Endometrium (tissue), 2 donors: Measurements from ENCODE around the gene TRIP10.
"Not testable (repeated sequence)": the region's sequence is repeated elsewhere in the genome, so short reads cannot be mapped to it uniquely, and the experiment has no call there.

Experiments
- FAIRE-seq: peaks from 2 replicates; lab custom pipeline; 2012; peaks lifted over from hg19 to GRCh38; lab: Jason Lieb, UNC
- donor health status: control.
- donor health status: control.

TRIP10 gene

DNA sequence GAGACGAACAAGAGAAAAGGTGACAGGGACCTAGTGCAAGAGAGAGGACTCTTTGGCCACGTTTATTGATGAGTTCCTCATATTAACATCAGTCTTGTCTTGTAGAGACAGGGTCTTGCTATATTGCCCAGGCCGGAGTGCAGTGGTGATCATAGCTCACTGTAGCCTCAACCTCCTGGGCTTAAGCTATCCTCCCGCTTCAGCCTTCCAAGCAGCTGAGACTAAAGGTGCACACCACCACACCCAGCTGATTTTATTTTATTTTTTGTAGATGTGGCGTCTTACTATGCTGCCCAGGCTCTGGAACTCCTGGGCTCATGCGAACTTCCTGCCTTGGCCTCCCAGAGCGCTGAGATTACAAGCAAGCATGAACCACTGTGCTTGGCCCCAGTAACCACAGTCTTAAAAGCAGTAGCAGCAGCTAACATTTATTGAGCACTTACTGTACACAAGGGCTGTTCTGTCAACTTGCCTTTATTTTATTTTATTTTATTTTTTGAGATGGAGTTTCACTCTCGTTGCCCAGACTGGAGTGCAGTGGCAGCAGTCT, 28.8 kb downstream of the TRIP10 start:
- FAIRE-seq = no peak

DNA sequence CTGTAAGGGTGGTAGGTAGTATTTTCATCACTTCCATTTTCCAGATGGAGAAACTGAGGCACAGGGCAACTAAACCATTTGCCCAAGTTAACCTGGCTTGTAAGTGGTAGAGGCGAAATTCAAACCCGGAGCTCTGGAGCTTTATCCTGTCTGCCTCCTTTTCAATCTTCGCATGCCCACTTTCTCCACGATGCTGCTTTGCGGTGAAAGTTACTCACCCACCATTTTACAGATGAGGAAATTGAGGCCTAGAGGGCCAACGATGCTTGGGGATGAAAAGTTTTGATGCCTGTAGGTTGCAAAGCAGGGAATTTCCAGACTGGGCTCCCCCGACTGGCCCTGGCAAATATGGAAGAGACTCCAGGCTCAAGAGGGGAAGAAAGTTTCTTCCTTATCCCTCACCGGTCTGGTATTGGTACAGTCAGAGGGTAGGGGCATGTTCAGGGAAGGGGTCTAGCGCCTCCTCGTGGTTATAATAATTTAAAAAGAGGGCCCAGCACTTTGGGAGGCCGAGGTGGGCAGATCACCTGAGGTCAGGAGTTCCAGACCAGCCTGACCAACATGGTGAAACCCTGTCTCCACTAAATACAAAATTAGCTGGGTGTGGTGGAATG, 29.6 kb downstream of the TRIP10 start:
- FAIRE-seq = no peak

DNA sequence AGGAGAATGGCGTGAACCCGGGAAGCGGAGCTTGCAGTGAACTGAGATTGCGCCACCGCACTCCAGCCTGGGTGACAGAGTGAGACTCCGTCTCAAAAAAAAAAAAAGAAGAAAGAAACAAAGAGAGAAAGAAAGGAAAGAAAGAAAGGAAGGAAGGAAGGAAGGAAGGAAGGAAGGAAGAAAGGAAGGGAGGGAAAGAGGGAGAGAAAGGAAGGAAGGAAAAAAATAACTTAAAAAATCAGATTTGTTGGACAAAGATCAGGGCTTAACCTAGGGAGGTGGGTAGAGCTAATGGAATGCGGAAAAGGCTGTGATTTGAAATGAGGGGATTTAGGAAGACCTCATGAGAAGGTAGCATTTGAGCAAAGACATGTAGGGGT, 32.2 kb downstream of the TRIP10 start:
- FAIRE-seq = not testable (repeated sequence)

DNA sequence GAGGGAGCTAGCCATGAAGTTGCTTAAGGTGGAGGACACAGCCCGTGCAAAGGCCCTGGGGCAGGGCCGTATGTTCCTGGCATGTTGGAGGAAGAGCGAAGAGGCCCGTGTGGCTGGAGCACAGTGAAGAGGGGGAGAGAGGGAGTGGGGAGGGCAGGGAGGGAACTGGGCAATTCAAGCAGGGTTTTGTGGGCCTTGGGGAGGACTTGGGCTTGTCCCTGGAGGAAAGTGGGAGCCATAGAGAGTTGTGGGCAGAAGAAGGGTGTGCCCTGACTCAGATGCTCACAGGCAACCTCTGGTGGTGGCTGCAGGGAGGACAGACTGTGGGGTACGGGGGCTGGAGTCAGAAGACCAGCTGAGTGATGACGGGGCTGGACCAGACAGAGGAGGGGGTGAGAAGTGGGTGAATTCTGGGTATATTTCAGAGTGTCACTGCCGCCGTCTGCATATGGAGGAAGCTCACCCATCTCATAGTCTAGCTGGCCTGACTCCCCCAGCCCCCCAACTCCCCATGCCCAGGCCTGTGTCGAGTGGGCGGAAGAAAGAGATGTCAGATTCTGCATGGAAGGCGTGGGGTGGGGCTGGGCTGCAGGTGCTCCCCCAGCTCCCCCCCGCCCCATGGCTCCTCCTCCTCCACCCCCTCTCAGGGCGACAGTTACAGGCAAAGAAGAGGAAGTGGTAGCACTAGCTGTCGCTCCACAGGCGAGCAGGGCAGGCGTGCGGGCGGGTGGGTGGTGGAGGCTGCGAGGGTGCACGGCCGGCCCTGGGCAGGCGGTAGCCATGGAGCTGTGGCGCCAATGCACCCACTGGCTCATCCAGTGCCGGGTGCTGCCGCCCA, 32.8 kb downstream of the TRIP10 start, which contains the start of gene VAV1:
TSS of gene VAV1 (plus strand) at position 681 of the 838 bp plus-strand sequence. CDS start at position 781, 100 bp downstream.
- FAIRE-seq = no peak

DNA sequence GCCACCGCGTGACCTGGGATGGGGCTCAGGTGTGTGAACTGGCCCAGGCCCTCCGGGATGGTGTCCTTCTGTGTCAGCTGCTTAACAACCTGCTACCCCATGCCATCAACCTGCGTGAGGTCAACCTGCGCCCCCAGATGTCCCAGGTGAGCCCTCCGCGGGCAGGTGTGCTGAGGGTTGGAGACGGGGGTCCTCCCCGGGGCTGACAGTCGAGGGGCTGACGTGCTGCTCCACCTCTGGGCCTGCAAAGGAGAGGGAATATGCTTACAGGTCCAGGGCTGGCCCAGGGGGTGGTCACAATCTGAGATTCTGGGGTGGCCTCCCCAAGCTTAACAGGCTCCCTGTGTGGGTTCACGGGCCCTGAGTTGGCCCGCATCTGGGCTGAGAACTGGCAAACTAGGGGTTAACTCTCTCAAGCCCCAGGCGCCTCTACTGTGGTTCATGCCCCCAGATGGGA, 33.4 kb downstream of the TRIP10 start:
- no peak for FAIRE-seq

DNA sequence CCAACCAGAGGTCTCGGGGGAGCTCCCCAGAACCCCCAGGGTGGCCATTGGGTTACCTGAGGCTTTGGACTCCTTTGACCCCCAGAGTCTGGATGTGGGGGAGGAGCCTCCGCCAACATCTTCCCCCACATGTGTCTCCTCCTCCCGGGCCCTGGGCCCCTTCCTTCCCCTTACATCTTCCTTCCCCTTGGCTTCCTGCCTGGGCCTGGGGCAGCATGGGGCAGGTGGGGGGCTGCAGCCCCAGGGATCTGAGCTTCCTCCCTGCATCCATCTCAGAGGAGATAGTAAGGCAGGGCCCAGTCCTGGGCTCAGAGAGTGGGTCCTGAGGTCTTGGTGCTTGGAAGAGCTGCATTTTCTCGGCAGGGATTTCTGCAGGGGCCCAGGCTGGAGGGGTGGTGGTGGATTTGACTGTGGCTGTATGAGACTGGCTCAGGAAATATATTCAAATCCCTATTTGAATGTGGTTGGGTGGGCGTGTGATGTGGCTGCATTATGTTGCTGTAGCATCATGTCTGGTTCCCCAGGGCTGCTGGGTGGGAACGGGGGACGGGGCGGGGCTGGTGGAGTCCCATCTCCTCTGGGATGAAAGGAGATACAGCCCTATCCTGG, 33.9 kb downstream of the TRIP10 start:
- FAIRE-seq = no peak

DNA sequence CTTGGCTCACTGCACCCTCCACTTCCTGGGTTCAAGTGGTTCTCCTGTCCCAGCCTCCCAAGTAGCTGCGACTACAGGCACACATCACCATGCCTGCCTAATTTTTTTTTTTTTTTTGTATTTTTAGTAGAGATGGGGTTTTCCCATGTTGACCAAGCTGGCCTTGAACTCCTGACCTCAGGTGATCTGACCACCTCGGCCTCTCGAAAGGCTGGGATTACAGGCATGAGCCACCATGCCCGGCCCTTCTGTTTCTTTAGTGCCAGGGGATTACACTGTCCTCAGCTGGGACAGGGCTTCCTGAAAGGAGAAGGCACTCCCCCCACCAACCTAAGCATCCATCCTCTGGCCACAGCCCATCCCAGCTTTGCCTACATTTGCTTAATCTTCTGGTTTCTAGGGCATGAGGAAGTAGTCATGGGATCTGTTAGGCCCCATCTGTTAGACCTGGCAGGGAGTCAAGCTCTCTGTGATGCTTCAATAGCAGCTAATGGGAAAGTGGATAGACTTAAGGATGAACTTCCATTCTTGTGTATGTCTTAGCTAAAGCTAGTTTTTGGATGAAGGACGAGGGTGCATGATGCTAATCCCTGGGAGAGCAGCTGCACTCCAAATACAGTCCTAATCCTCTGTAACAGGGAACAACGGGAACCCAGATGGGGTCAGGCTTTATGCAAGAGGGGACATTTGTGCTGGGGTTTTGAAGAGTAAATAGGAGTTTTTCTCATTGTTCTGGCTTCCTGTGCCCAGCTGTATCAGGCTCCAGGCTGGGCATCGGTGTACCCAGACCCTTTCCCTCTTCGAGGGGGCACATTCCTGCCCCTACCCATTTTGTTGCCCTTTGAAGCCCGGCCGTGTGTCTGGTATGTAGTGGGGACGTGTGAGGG, 35.6 kb downstream of the TRIP10 start:
- FAIRE-seq = no peak

DNA sequence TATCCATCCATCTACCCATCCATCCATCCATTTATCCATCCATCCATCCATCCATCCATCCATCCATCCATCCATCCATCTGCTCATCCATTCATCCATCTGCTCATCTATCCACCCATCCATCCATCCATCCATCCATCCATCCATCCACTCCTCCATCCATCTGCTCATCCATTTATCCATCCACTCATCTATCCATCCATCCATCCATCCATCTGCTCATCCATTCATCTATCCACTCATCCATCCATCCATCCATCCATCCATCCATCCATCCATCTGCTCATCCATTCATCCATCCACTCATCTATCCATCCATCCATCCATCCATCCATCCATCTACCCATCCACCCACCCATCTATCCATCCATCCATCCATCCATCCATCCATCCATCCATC, 36.6 kb downstream of the TRIP10 start:
- FAIRE-seq = not testable (repeated sequence)

DNA sequence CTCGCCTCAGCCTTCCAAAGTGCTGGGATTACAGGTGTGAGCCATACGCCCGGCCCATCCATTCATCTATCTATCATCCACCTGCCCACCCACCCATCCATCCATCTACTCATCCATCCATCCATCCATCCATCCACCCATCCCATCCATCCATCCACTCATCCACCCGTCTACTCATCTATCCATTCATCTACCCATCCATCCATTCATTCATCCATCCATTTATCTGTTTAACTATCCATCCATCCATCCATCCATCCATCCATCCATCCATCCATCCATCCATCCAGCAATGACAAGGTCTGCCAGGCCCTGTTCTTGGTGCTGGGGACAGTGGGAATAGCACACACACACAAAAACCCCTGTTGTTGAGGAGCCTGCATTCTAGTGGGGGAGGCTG, 37.5 kb downstream of the TRIP10 start:
- FAIRE-seq = no peak

DNA sequence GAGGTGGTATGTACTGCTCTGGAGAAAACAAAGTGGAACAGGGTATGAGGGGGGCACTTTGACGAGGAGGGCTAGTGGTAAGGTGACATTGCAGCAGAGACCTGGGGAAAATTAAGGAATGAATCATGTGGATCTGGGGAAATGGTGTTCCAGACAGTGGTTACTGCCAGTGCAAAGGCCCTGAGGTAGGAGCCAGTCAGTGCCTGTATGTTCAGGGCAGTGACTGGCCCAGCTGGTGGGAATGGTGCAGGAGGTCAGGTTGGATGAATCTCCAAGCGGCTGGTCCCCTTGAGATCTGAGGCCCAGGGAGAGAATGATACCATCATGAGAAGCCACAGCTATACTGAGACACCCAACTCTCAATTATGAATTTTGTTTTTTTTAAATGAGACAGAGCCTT, 38.0 kb downstream of the TRIP10 start:
- FAIRE-seq = no peak

DNA sequence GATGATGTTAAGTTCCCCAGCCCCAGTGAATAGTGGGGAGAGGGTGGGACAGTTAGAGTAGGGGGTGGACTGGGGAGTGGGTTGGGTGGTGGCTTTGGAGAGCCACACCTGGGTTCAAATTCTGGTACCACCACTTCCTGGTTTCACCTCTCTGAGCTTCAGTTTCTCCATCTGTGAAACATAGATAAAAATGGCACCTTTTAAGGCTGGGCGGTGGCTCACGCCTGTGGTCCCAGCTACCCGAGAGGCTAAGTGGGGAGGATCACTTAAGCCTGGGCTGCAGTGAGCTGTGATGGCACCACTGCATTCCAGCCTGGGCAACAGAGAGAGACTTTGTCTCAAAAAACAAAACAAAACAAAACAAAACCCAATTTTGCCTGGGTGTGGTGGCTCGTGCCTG, 38.9 kb downstream of the TRIP10 start:
- FAIRE-seq = no peak

DNA sequence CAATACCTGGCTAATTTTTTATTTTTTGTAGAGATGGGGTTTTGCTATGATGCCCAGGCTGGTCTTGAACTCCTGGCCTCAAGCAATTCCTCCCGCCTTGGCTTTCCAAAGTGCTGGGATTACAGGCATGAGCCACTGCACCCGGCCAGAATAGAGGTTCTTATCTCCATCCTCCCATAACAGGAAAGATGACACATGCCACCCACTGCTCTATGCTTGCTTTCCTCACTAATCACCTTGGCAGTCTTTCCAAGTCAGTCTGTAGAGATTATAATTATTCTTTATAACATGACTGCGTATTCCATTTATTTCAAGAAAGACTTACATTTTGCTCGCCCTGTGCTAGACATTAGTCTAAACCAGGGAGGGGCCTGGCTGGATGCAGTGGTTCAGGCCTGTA, 39.7 kb downstream of the TRIP10 start:
- no peak for FAIRE-seq

DNA sequence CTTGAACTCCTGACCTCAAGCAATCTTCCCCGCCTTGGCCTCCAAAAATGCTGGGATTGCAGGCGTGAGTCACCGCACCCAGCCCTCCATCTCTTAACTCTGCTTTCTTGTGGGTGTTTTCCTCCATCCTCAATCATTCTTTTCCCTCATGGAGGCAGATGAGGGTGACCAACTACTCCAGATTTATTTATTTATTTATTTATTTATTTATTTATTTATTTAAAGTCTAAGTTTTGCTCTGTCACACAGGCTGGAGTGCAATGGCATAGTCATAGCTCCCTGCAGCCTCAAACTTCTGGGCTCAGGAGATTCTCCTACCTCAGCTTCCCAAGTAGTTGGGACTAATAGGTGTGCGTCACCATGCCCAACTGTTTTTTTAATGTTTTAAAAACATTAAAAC, 47.9 kb downstream of the TRIP10 start:
- FAIRE-seq = no peak

DNA sequence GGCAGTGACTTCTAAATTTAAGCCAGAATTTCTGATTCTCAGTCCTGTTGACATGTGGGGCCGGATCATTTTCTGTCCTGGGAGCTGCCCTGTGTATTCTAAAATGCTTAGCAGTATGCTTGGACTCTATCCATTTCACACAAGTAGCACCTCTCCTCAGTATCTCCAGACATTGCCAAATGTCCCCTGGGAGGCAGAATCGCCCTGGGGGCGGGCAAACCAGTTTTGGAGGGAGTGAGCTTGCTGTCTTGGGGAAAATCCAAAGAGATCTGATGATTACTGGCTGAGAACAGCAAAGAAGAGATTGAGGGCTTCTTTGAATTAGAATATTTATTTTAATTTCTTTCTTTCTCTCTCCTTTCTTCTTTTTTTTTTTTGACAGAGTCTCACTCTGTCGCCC, 49.4 kb downstream of the TRIP10 start:
- FAIRE-seq = no peak

DNA sequence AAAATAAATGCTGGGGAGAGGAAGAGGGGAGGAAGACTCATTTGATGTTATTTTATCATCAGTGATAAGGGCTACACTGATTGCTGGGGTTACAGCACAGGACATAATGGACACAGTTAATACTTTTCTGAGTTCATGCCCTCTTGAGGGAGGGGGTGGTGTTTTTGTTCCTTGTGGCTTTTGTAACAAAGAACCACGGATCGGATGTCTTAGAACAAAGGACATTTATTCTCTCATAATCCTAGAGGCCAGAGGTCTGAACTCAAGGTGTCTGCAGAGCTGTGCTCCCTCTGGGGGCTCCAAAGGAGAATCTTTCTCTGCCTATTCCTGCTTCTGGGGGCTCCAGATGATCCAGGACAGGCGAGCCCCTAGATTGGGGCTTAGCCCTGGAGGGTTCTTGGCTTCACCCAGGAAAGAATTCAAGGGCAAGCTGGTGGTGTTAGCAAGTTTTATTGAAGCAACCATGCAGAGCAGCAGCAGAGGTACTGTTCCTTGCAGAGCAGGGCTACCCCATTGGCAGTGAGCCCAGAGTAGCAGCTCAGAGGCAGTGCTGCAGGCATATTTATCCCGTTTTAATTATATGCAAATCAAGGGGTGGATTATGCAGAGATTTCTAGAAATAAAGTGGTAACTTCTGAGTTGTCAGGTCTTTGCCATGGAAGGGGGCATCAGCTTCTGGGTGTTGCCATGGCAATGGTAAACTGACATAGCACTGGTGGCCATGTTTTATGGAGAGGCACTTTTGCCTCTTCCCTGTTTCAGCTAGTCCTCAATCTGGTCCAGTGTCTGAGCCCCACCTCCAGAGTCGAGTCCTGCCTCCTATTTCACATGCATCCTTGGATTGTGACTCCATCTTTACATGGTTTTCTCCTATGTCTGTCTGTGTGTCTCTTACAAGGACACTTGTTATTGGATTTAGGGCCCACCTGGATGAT, 51.0 kb downstream of the TRIP10 start:
- no peak for FAIRE-seq

DNA sequence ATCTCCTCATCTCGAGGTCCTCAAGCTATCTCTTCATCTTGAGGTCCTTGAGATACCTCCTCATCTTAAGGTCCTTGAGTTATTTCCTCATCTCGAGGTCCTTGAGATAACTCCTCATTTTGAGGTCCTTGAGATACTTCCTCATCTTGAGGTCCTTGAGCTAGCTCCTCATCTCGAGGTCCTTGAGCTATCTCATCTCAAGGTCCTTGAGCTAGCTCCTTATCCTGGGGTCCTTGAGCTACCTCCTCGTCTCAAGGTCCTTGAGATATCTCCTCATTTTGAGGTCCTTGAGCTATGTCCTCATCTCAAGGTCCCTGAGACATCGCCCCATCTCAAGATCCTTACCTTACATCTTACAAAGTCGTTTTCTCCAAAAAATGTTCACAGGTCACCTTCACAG, 51.8 kb downstream of the TRIP10 start:
- FAIRE-seq = no peak

DNA sequence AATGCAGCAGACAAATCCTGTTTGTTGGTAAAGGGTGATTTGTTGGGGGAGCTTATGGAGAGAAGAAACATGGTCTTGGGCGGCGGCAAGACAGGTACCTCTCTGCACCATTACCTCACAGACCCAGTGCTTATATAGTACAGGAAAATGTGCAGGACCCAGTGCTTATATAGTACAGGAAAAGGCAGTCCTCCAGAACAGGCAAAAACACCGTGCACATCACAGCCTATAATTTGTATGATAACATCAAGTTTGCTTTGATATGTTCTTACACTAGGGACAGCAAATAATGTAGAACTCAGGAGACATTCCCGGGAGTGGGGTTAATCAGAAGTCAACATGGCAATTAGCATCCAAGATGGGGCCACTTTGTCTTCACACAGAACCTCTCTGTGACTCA, 53.9 kb downstream of the TRIP10 start:
- no peak for FAIRE-seq

DNA sequence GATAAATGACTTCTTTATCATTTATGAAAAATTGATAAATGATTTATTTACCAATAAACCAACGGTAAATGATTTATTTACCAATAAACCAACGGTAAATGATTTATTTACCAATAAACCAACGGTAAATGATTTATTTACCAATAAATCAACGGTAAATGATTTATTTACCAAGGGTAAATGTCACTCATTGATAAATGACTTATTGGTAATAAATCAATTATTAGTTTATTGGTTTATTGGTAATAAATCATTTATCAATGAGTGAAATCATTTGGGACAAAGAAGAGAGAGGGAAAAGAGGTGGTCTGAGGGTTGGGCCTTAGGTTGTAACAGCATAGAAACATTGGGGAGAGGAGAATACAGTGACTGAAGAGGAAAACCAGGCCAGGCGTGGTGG, 54.5 kb downstream of the TRIP10 start:
- no peak for FAIRE-seq

DNA sequence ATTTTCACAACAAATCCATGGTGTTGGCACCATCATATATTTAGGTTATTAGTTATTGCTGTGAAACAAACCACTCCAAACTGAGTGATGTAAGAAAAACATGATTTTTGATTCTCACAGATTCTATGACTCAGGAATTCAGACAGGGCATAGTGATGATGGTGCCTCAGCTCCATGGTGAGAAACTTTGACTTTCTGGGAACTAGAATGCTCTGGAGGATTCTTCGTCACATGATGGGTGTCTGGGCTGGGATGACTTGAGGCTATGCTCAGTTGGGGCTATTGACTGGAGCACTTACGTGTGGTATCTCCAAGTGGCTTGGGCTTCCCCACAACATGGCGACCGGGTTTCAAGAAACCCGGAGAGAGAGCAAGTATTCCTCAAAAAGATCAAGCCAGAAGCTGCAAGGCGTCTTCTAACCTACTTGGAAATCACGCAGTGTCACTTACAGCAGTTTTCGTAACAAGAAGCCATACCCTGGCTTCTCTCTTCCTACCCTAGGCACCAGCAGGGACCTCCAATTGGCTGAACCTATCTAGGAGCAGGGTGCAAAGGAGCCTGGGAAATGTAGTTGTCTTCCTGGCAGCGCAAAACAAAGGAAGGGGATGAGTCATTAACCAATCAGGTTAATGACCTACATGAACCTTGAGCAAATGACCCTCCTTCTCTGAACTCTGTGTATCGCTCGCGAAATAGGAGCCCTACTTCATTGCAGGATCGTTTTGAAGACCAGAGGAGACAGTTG, 55.4 kb downstream of the TRIP10 start:
- FAIRE-seq = no peak

DNA sequence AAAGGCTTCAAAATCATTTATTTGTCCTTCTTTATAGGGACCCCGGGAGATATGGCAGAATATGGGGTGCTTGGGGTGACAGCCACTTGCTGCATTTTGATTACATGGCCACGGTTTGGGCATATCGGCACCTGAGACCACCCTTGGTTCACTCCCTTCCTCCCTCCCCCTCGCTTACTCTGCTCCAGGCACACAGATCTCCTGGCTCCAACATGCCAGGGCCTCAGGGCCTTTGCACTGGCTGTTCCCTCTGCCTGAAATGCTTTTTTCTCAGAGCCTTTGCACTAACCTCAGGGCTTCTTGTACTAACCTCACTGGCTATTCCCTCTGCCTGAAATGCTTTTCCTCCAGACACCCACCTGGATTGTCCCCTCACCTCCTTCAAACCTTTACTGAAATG, 56.8 kb downstream of the TRIP10 start:
- no peak for FAIRE-seq
